ENCODE results near the gene SLC25A39.

SLC25A39 gene

GRCh38 chr17:44312396-44313104 lies 12.1 kb downstream of the SLC25A39 start:
- no peak for DNase-seq (ENCODE audit: low read depth)

- DNase-seq (ENCODE audit: low read depth), result no peak
These were observed 13.0 kb downstream of the SLC25A39 start for GRCh38 chr17:44311562-44312181.

- DNase-seq (ENCODE audit: low read depth), result no peak
These were observed 13.8 kb downstream of the SLC25A39 start for GRCh38 chr17:44310609-44311376.

- DNase-seq (ENCODE audit: low read depth), result no peak
These were observed 14.4 kb downstream of the SLC25A39 start for GRCh38 chr17:44310188-44310587.

GRCh38 chr17:44309472-44309871 lies 15.2 kb downstream of the SLC25A39 start:
- no peak for DNase-seq (ENCODE audit: low read depth)

GRCh38 chr17:44308865-44309264 lies 15.8 kb downstream of the SLC25A39 start:
- DNase-seq (ENCODE audit: low read depth), result no peak

GRCh38 chr17:44308320-44308818 lies 16.3 kb downstream of the SLC25A39 start, which contains the start of gene RUNDC3A:
Gene RUNDC3A (plus strand): TSS chr17:44308601. CDS start chr17:44308833, 232 bp downstream.
- DNase-seq (ENCODE audit: low read depth), result peak; percentile 81

- peak; percentile 39 for DNase-seq (ENCODE audit: low read depth)
These were observed 17.0 kb downstream of the SLC25A39 start for GRCh38 chr17:44307387-44308186.

GRCh38 chr17:44304651-44305050 lies 20.0 kb downstream of the SLC25A39 start:
- no peak for DNase-seq (ENCODE audit: low read depth)

GRCh38 chr17:44297975-44298374 lies 26.6 kb downstream of the SLC25A39 start:
- DNase-seq (ENCODE audit: low read depth), result no peak

- no peak for DNase-seq (ENCODE audit: low read depth)
These were observed 31.0 kb downstream of the SLC25A39 start for GRCh38 chr17:44293509-44294226.

GRCh38 chr17:44287651-44288050 lies 37.0 kb downstream of the SLC25A39 start:
- DNase-seq (ENCODE audit: low read depth), result no peak

- DNase-seq (ENCODE audit: low read depth), result no peak
These were observed 40.6 kb downstream of the SLC25A39 start for GRCh38 chr17:44284024-44284400.

GRCh38 chr17:44283344-44284023 lies 41.1 kb downstream of the SLC25A39 start:
- no peak for DNase-seq (ENCODE audit: low read depth)

GRCh38 chr17:44282264-44282663 lies 42.4 kb downstream of the SLC25A39 start:
- no peak for DNase-seq (ENCODE audit: low read depth)

- DNase-seq (ENCODE audit: low read depth), result no peak
These were observed 43.1 kb downstream of the SLC25A39 start for GRCh38 chr17:44281570-44281969.

GRCh38 chr17:44280392-44280937 lies 44.2 kb downstream of the SLC25A39 start:
- no peak for DNase-seq (ENCODE audit: low read depth)

- peak; percentile 98 for DNase-seq (ENCODE audit: low read depth)
These were observed 44.8 kb downstream of the SLC25A39 start for GRCh38 chr17:44279666-44280391.

- no peak for DNase-seq (ENCODE audit: low read depth)
These were observed 45.3 kb downstream of the SLC25A39 start for GRCh38 chr17:44279346-44279665.

GRCh38 chr17:44277976-44278375 lies 46.6 kb downstream of the SLC25A39 start:
- DNase-seq (ENCODE audit: low read depth), result peak; percentile 67

Data from ELR (cell line).